Cerebellar nuclear complex (tissue), 1 donor: ENCODE results near the gene STK17A.
A peak's percentile ranks its signal among the peaks of the same experiment; 100 is the strongest.
"Not testable (repeated sequence)": the region's sequence is repeated elsewhere in the genome, so short reads cannot be mapped to it uniquely, and the experiment has no call there.

ENCODE experiments used
- DNase-seq, 2 experiments: peaks; one replicate each; lab custom pipeline; 2025; lab: John Stamatoyannopoulos, UW

Gene STK17A

GRCh38 chr7:43596426-43596825 lies 13.5 kb downstream of the STK17A start:
- DNase-seq: not testable (repeated sequence)

- no peak for DNase-seq
Measured at GRCh38 chr7:43600056-43600455, 17.1 kb downstream of the STK17A start.

GRCh38 chr7:43602256-43602655 lies 19.3 kb downstream of the STK17A start:
- peak in 1 of 2 experiments; percentile 20 for DNase-seq

DNA sequence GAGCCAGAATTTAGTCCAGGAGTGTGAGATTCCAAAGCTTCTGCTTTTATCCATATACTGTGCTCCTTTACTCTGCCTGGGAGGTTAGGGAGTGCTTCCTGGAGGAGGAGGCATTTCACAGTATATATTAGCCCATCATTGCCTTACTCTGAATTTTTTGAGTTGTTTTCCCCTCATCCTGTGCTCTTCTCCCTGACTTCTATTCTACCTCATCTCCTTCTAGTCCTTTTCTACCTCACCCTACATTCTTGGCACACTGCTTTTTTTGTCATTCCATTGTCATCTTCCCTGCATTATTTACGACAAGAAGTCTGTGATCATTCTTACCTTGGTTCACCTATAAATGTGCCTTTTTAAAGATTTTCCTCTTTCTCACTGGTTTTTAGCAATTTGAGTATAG lies 21.3 kb downstream of the STK17A start:
- DNase-seq: no peak

- no peak for DNase-seq
Measured at GRCh38 chr7:43609097-43609496, 26.2 kb downstream of the STK17A start.

DNA sequence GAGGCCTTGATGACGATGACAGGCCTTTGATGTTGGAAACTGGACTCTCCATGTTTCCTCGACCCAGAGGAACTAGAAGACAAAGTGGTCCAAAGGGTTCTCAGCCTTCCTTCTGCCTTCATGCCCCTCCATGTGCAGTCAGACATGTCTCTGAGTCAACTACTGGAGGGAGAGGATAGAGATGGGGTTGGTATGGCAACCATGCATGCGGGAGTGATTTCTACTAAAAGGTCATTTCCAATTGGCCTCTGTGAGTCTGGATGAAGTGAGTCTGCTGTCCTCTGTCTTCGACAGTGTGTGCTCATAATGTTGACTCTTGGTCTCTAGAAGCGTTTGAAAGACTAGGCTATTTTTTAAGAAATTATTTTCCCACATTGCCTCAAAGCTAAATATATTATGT lies 29.2 kb downstream of the STK17A start:
- DNase-seq: no peak

GRCh38 chr7:43612599-43613589 lies 30.0 kb downstream of the STK17A start:
- no peak for DNase-seq

DNA sequence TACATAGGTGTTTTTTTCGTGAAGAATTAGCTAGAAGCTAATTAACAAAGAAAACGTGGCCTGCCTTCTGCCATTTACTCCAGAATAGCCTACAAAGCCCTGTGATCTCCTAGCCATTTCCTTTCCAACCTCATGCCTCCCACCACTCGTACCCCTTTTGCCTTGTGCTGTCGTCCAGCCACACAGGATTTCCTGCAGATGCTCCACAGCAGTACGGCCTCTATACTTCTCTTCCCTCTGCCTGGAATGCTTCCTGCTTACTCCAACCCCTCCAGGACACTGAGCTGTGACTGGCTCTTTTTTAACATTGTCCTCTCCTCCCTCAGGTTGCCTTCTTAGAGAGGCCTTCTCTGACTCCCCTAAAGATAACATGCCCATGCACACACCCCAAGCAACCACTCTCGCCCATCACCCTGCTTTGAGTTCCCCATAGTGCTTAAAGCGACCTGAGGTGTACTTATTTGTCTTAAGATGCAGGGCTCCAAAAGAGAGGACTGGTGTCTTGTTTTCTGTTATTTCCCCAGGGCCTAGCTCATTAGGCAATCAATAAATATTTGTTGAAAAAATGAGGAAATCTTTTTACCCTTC lies 32.7 kb downstream of the STK17A start:
- no peak for DNase-seq

DNA sequence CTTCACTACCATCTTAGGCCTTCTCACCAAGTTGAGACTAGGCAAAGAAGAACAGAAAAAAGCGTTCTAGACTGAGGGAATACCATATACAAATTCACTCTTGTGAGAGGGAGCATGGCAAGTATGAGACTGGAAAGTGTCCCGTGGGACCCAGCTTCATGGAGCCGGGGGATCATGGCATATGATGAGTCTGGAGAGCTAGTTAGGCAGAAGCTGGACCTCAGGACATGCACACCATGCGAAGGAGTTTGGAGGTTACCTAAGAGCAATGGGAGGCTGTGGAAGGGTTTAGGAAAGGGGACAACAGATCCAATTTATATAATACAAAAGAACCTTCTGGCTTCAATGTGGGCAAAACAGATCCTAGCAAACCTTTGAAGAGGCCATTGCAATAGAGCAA lies 34.1 kb downstream of the STK17A start:
- DNase-seq: no peak

- no peak for DNase-seq
Measured at GRCh38 chr7:43618073-43618472, 35.2 kb downstream of the STK17A start.

GRCh38 chr7:43619213-43620012 lies 36.5 kb downstream of the STK17A start:
- no peak for DNase-seq

DNA sequence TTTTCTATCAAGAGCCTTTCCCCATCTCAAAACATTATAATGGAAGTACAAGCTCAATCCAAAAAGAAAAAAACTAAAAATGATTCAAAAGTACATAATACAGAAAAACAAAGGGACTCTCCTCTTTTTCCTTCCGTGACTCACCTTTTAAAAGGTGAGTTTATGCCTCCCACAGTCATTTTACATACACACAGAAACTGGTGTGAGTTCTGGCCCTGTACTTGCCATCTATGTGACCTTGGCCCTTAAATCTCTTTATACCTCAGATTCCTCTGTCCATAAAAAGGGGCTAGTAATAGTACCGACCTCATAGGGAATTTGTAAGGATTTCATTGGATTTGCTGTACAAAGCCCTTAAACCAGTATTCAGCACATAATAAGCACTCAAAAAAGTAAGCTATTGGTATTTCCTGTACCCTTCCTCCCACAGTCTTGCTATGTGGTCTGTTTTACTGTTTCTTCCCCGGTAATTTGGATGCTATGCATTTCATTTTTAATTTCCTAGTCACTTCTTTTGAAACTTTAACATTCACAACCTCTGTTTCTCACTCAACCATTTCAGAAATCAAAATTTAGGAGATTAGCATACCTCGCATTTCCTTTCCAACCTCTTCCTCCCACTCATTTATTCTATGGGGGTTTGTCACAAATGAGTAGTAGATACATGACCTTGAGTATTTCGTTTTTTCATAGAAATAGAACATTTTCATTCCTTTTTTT lies 39.0 kb downstream of the STK17A start:
- no peak for DNase-seq

DNA sequence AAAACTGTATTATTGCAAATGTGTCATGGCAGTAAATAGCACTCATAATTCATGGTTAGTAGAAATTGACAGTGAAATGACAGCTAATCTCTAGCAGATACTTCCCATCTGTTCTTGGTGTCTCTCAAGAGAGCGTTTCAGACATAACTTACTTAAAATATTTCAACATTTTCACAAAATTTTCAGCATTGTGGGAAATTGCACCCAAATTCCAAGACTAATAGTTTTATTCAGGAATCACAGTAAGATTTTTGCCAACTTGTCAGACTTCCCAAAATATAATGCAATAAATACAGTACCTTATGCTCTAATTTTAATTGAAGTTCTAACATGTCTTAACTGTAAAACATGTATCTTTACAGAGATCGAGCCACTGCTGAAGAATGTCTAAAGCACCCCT lies 41.2 kb downstream of the STK17A start:
- DNase-seq: no peak

GRCh38 chr7:43625453-43625852 lies 42.5 kb downstream of the STK17A start:
- no peak for DNase-seq

- DNase-seq: no peak
Measured at GRCh38 chr7:43625980-43626379, 43.1 kb downstream of the STK17A start.

- no peak for DNase-seq
Measured at GRCh38 chr7:43626695-43627094, 43.8 kb downstream of the STK17A start.

- DNase-seq: not testable (repeated sequence)
Measured at GRCh38 chr7:43627798-43628197, 44.9 kb downstream of the STK17A start.

DNA sequence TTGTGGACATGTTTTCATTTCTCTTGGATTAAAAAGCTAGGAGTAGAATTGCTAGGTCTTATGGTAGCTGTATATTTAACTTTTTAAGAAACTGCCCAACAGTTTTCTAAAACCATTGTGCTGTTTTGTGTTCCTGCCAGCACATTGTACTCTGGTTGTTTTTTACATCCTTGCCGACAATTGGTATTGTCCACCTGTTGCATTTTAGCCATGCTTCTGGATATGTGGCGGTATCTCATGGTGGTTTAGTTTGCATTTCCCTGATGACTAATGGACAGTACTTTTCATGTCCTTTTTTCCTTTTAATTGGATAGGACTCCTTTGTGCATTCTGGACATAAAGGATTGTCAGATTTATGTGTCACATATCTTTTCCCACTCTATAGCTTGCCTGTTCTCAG lies 45.5 kb downstream of the STK17A start:
- DNase-seq: no peak

DNA sequence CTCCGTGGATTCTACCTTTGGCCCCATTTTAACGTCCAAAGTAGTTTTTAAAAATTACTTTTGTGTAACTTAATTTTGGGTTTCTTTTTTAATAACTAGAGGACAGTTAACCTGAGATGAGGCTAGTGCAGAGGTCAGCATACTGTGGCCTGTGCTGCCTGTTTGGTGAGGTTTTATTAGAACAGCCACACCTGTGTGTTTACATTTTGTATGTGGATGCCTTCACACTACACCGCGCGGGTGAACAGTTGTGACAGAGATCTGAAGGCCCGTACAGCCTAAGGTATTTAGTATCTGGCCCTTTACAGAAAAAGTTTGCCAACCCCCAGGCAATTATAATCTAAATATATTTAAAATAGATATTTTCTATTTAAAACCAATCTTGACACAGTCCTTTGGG lies 46.9 kb downstream of the STK17A start:
- DNase-seq: no peak

DNA sequence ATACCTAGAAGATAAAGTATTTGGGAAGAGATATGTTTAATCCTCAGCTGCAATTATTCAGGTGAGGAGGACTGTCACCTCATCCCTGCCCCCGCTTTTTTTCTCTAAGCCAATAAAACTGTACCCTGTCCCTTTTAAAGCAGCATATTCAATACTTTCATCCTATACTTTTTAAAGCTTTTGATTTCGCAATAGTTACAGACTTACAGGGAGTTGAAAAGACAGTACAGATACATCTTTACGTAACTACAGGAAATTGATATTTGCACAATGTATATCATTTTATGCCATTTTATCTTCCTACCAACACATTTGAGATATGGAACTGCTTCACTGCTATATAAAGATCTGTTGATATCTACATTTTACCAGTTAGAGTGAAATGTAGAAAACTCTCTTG lies 47.6 kb downstream of the STK17A start:
- DNase-seq: no peak

GRCh38 chr7:43631559-43631958 lies 48.7 kb downstream of the STK17A start:
- DNase-seq: no peak

- no peak for DNase-seq
Measured at GRCh38 chr7:43632746-43633145, 49.8 kb downstream of the STK17A start.
